MCF 10A (cell line): Measurements from ENCODE around the gene SMIM31. TPM values are rescaled to one million over a fixed set of nuclear protein-coding genes. Genes with fewer than 3 reads are reported as not detected.

Experiments used
- BruUV-seq: library from RNA; stranded (reverse); fragments of 400-500 nt; replicated peaks from 2 replicates; lab custom pipeline; 2021; lab: Mats Ljungman, UMichigan
- CTCF ChIA-PET: fragments of 300-600 bp; sonication (Branson Sonifier 250); formaldehyde crosslinking; extraction: SDS; loops from one replicate; lab custom pipeline; 2021; ENCODE audit warnings: antibody characterized with exemption, inconsistent platforms; lab: Yijun Ruan, JAX
- POLR2A ChIA-PET: fragments of 300-600, 350-650 bp; sonication (Branson Sonifier 250); formaldehyde crosslinking; extraction: SDS; loops from one replicate; lab custom pipeline; 2020; ENCODE audit warnings: antibody characterized with exemption, inconsistent platforms; lab: Yijun Ruan, JAX
- DNase-seq: peaks from one replicate; pipeline ENCODE4 v3.0.0-alpha.2; 2018; ENCODE audit not compliant: unreplicated experiment
- H3K27ac Mint-ChIP-seq: one replicate; pipeline ENCODE4 v1.8.0; 2022; ENCODE audit warnings: mild to moderate bottlenecking, low read depth, mixed read lengths; ENCODE audit not compliant: unreplicated experiment
- H3K27me3 Mint-ChIP-seq: one replicate; pipeline ENCODE4 v1.8.0; 2022; ENCODE audit warnings: mixed read lengths; ENCODE audit not compliant: insufficient read depth, unreplicated experiment
- H3K36me3 Mint-ChIP-seq: one replicate; pipeline ENCODE4 v1.8.0; 2022; ENCODE audit warnings: mild to moderate bottlenecking, moderate library complexity, mixed read lengths; ENCODE audit not compliant: insufficient read depth, unreplicated experiment
- H3K4me1 Mint-ChIP-seq: one replicate; pipeline ENCODE4 v1.8.0; 2022; ENCODE audit warnings: mixed read lengths; ENCODE audit not compliant: insufficient read depth, unreplicated experiment
- H3K4me3 Mint-ChIP-seq: one replicate; pipeline ENCODE4 v1.8.0; 2022; ENCODE audit warnings: mild to moderate bottlenecking, moderate library complexity, mixed read lengths; ENCODE audit not compliant: unreplicated experiment
- H3K9me3 Mint-ChIP-seq: one replicate; pipeline ENCODE4 v1.8.0; 2022; ENCODE audit warnings: mixed read lengths; ENCODE audit not compliant: unreplicated experiment
- CTCF ChIP-seq: fragments of 200-600 bp; IDR thresholded peaks from one replicate; pipeline ENCODE4 v1.8.0; 2022; ENCODE audit warnings: antibody characterized with exemption, mild to moderate bottlenecking; ENCODE audit not compliant: unreplicated experiment
- intact Hi-C: fragments of 100-400 bp; cut with micrococcal nuclease; formaldehyde crosslinking; loops from 2 replicates; pipeline ENCODE4 v1.14.1; 2022
- total RNA-seq: library from RNA; stranded (reverse); gene quantifications from 2 replicates; pipeline ENCODE4 v1.2.3, GENCODE V29; 2022

The SMIM31 gene
- total RNA-seq, 1 experiment from 2014 or later = not detected

- Mint-ChIP-seq H3K27ac (no peak overlapping the region), H3K4me3 (no peak overlapping the region), H3K36me3 (no peaks in the 10 kb centered on the region), H3K9me3 (no peaks in the 10 kb centered on the region), H3K4me1 (no peaks in the 10 kb centered on the region), H3K27me3 (no peaks in the 10 kb centered on the region)
- ChIA-PET POLR2A (no interaction called here), CTCF (interaction anchor here (0.6 to 7.0 kb wide), 3 partner anchors 268 to 1180 kb away, joined by 4 to 65 read pairs (median 44); no protein-coding TSS in a partner anchor)
- BruUV-seq = no TSS peak
- intact Hi-C loops = loop anchor here (5.0 kb wide), 1 partner anchor 722 kb away; no protein-coding TSS in a partner anchor
- TF ChIP-seq CTCF = no peak
- DNase-seq = no peak
Observed at GRCh38 chr4:164734484-164734883, 19.4 kb upstream of the SMIM31 start.

- H3K4me1 Mint-ChIP-seq = peaks cover 6% of the 10 kb centered on the region
- ChIA-PET POLR2A (no interaction called here), CTCF (interaction anchor here (0.6 to 1.5 kb wide), 8 partner anchors 18 to 1199 kb away, joined by 3 to 14 read pairs (median 5); no protein-coding TSS in a partner anchor)
- H3K27ac Mint-ChIP-seq = no peak overlapping the region
- BruUV-seq = no TSS peak
- no peaks in the 10 kb centered on the region for H3K36me3 Mint-ChIP-seq
- DNase-seq = peak; percentile 39
- no peak overlapping the region for H3K4me3 Mint-ChIP-seq
- intact Hi-C loops = loop anchor here (1.0 to 5.0 kb wide), 4 partner anchors 736 to 1193 kb away; no protein-coding TSS in a partner anchor
- TF ChIP-seq CTCF = peak; percentile 41
- H3K9me3 Mint-ChIP-seq = peaks cover 7% of the 10 kb centered on the region
- no peaks in the 10 kb centered on the region for H3K27me3 Mint-ChIP-seq
Observed at GRCh38 chr4:164748375-164748774, 5.6 kb upstream of the SMIM31 start.

- POLR2A ChIA-PET = no interaction called here
Observed at GRCh38 chr4:164755432-164755831, 1.5 kb downstream of the SMIM31 start.

GRCh38 chr4:164756686-164757085, 2.8 kb downstream of the SMIM31 start:
- POLR2A ChIA-PET = interaction anchor here (0.6 kb wide), 1 partner anchor 274 kb away, joined by 4 read pairs; no protein-coding TSS in a partner anchor
- Mint-ChIP-seq H3K27me3 (no peaks in the 10 kb centered on the region), H3K4me1 (no peaks in the 10 kb centered on the region), H3K36me3 (no peaks in the 10 kb centered on the region), H3K27ac (no peak overlapping the region), H3K4me3 (no peak overlapping the region), H3K9me3 (peaks cover 12% of the 10 kb centered on the region)
- BruUV-seq = no TSS peak
- no peak for TF ChIP-seq CTCF
- DNase-seq = no peak
- CTCF ChIA-PET = interaction anchor here (3.7 kb wide), 1 partner anchor 12 kb away, joined by 29 read pairs; no protein-coding TSS in a partner anchor
- intact Hi-C loops = no loop called here

More at GRCh38 chr4:164755432-164755831, 1.5 kb downstream of the SMIM31 start:
- Mint-ChIP-seq H3K27ac (no peak overlapping the region), H3K27me3 (no peaks in the 10 kb centered on the region), H3K4me3 (no peak overlapping the region), H3K36me3 (no peaks in the 10 kb centered on the region), H3K9me3 (peaks cover 12% of the 10 kb centered on the region), H3K4me1 (no peaks in the 10 kb centered on the region)
- DNase-seq = no peak
- BruUV-seq = no TSS peak
- CTCF ChIA-PET = interaction anchor here (0.6 kb wide), 1 partner anchor 13 kb away, joined by 7 read pairs; no protein-coding TSS in a partner anchor
- no peak for TF ChIP-seq CTCF
- intact Hi-C loops = no loop called here
